GM12878 (cell line): ENCODE data around the gene SLC13A3. TPM values are rescaled to one million over a fixed set of nuclear protein-coding genes. Genes with fewer than 3 reads are reported as not detected.
A peak's percentile ranks its signal among the peaks of the same experiment; 100 is the strongest.

ENCODE experiments used
- BRCA1 ChIP-seq: IDR thresholded peaks from 2 replicates; pipeline ENCODE4 v1.6.1; 2011; ENCODE audit warnings: low read depth, low read length, improper control_type of control experiment
- HCFC1 ChIP-seq: fragments of 150-350 bp; IDR thresholded peaks from 2 replicates; pipeline ENCODE4 v1.6.1; 2014; ENCODE audit warnings: low read length
- LARP7 ChIP-seq: fragments of 450-650 bp; IDR thresholded peaks from 2 replicates; pipeline ENCODE4 v1.6.1; 2017; ENCODE audit warnings: mild to moderate bottlenecking
- MTA3 ChIP-seq: IDR thresholded peaks from 2 replicates; pipeline ENCODE4 v1.6.1; 2012; ENCODE audit warnings: low read length, inconsistent platforms, borderline replicate concordance
- MYB ChIP-seq: fragments of 150-350 bp; IDR thresholded peaks from 2 replicates; pipeline ENCODE4 v1.6.1; 2014; ENCODE audit warnings: mild to moderate bottlenecking, low read depth, low read length, borderline replicate concordance
- NBN ChIP-seq: fragments of 450-650 bp; IDR thresholded peaks from 2 replicates; pipeline ENCODE4 v1.6.1; 2016
- PAX5 ChIP-seq: IDR thresholded peaks from 2 replicates; pipeline ENCODE4 v1.6.1; 2011; ENCODE audit warnings: low read depth, low read length, borderline replicate concordance
- POLR2AphosphoS2 ChIP-seq: IDR thresholded peaks from 2 replicates; pipeline ENCODE4 v1.6.1; 2011; ENCODE audit warnings: low read depth, mild to moderate bottlenecking, low read length, improper control_type of control experiment, moderate library complexity
- RAD21 ChIP-seq: IDR thresholded peaks from 2 replicates; pipeline ENCODE4 v1.6.1; 2011; ENCODE audit warnings: mild to moderate bottlenecking, low read depth, low read length, moderate library complexity; ENCODE audit not compliant: insufficient read depth
- RBBP5 ChIP-seq: fragments of 200-600 bp; sonication (generic); conservative IDR thresholded peaks from 2 replicates; pipeline ENCODE4 v1.6.1; 2016
- TAF1 ChIP-seq: IDR thresholded peaks from 2 replicates; pipeline ENCODE4 v1.6.1; 2011; ENCODE audit warnings: mild to moderate bottlenecking, low read depth, low read length, borderline replicate concordance
- TCF3 ChIP-seq: IDR thresholded peaks from 2 replicates; pipeline ENCODE4 v1.6.1; 2012; ENCODE audit warnings: low read depth, mild to moderate bottlenecking, low read length, borderline replicate concordance; ENCODE audit not compliant: insufficient read depth
- polyA plus RNA-seq, 11 experiments: library from polyadenylated mRNA; depleted of rRNA in 4 of 11; unstranded in 6 of 11; stranded (reverse) in 5 of 11; fragments of >200 nt; fragmentation: Nextera tagmentation in 4 of 11; fragmentation: Illumina TruSeq in 1 of 11; extraction: Ambion mirVana in 4 of 11; extraction: Trizol in 1 of 11; gene quantifications; 1 replicate in 1 of 11; 2 replicates in 10 of 11; pipeline versions ENCODE4 v1.2.1 to v1.2.3, GENCODE V29; 2011 to 2016; ENCODE audit warnings: inconsistent platforms in 2 of 11, missing spikeins in 2 of 11, low read depth in 1 of 11
- total RNA-seq, 4 experiments: library from RNA; depleted of rRNA in 3 of 4; stranded (reverse); fragments of >200 nt in 3 of 4; fragmentation: Illumina TruSeq in 1 of 4; extraction: Trizol in 1 of 4; gene quantifications; 2 replicates each; pipeline versions ENCODE4 v1.2.1 to v1.2.3, GENCODE V29; 2013 to 2021
- TF ChIP-seq, protein P1 (sequence below), 3 experiments: IDR thresholded peaks in 2 of 3; conservative IDR thresholded peaks in 1 of 3; 2 replicates each; pipeline ENCODE4 v1.5.1; 2011; ENCODE audit warnings: low read depth in 3 of 3, low read length in 3 of 3, mild to moderate bottlenecking in 3 of 3, control low read depth in 2 of 3, moderate library complexity in 2 of 3, inconsistent platforms in 1 of 3, mixed read lengths in 1 of 3; ENCODE audit not compliant: control insufficient read depth in 2 of 3, insufficient read depth in 1 of 3; ENCODE audit errors: extremely low read depth in 1 of 3
- TF ChIP-seq, protein P2 (sequence below): fragments of 450-650 bp; formaldehyde crosslinking; IDR thresholded peaks from 2 replicates; pipeline ENCODE4 v1.4.0; 2022; ENCODE audit warnings: mild to moderate bottlenecking, moderate library complexity
- TF ChIP-seq, protein P3 (sequence below): fragments of 450-650 bp; IDR thresholded peaks from 2 replicates; pipeline ENCODE4 v1.6.1; 2016; ENCODE audit warnings: mild to moderate bottlenecking, moderate library complexity, borderline replicate concordance
- TF ChIP-seq, protein P4 (sequence below): fragments of 450-650 bp; IDR thresholded peaks from 2 replicates; pipeline ENCODE4 v1.6.1; 2014; ENCODE audit warnings: mild to moderate bottlenecking

Gene SLC13A3
- total and polyA plus RNA-seq, 10 of the 15 experiments (the other 5 are each of a cell fraction or from before 2014, with no cell fraction given), result 0.03 to 0.76 (median 0.07) TPM; not detected in 4

GRCh38 chr20:46512943-46513844, 138.1 kb downstream of the SLC13A3 start, which contains the start of gene ZNF334 (continued):
- TF ChIP-seq, protein P1, sequence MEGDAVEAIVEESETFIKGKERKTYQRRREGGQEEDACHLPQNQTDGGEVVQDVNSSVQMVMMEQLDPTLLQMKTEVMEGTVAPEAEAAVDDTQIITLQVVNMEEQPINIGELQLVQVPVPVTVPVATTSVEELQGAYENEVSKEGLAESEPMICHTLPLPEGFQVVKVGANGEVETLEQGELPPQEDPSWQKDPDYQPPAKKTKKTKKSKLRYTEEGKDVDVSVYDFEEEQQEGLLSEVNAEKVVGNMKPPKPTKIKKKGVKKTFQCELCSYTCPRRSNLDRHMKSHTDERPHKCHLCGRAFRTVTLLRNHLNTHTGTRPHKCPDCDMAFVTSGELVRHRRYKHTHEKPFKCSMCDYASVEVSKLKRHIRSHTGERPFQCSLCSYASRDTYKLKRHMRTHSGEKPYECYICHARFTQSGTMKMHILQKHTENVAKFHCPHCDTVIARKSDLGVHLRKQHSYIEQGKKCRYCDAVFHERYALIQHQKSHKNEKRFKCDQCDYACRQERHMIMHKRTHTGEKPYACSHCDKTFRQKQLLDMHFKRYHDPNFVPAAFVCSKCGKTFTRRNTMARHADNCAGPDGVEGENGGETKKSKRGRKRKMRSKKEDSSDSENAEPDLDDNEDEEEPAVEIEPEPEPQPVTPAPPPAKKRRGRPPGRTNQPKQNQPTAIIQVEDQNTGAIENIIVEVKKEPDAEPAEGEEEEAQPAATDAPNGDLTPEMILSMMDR (IDR thresholded peaks at IDR 0.05 in 2 of 3, conservative IDR thresholded peaks at IDR 0.05 in 1 of 3; ENCODE audit: control insufficient read depth in 2 of 3, extremely low read depth in 1 of 3, insufficient read depth in 1 of 3, low read depth in 3 of 3, low read length in 3 of 3), result no peak
- TF ChIP-seq RBBP5, result no peak
- no peak for TF ChIP-seq POLR2AphosphoS2
- no peak for TF ChIP-seq MYB
- TF ChIP-seq HCFC1, result no peak
- no peak for TF ChIP-seq TCF3
- TF ChIP-seq TAF1, result no peak
- no peak for TF ChIP-seq MTA3
- TF ChIP-seq PAX5, result no peak
- no peak for TF ChIP-seq BRCA1
- TF ChIP-seq, protein P2, sequence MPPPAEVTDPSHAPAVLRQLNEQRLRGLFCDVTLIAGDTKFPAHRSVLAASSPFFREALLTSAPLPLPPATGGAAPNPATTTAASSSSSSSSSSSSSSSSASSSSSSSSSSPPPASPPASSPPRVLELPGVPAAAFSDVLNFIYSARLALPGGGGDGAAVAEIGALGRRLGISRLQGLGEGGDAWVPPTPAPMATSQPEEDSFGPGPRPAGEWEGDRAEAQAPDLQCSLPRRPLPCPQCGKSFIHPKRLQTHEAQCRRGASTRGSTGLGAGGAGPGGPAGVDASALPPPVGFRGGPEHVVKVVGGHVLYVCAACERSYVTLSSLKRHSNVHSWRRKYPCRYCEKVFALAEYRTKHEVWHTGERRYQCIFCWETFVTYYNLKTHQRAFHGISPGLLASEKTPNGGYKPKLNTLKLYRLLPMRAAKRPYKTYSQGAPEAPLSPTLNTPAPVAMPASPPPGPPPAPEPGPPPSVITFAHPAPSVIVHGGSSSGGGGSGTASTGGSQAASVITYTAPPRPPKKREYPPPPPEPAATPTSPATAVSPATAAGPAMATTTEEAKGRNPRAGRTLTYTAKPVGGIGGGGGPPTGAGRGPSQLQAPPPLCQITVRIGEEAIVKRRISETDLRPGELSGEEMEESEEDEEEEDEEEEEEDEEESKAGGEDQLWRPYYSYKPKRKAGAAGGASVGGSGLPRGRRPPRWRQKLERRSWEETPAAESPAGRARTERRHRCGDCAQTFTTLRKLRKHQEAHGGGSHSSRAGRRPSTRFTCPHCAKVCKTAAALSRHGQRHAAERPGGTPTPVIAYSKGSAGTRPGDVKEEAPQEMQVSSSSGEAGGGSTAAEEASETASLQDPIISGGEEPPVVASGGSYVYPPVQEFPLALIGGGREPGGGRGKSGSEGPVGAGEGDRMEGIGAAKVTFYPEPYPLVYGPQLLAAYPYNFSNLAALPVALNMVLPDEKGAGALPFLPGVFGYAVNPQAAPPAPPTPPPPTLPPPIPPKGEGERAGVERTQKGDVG (CRISPR knock-in tag), result no peak
- TF ChIP-seq, protein P3, sequence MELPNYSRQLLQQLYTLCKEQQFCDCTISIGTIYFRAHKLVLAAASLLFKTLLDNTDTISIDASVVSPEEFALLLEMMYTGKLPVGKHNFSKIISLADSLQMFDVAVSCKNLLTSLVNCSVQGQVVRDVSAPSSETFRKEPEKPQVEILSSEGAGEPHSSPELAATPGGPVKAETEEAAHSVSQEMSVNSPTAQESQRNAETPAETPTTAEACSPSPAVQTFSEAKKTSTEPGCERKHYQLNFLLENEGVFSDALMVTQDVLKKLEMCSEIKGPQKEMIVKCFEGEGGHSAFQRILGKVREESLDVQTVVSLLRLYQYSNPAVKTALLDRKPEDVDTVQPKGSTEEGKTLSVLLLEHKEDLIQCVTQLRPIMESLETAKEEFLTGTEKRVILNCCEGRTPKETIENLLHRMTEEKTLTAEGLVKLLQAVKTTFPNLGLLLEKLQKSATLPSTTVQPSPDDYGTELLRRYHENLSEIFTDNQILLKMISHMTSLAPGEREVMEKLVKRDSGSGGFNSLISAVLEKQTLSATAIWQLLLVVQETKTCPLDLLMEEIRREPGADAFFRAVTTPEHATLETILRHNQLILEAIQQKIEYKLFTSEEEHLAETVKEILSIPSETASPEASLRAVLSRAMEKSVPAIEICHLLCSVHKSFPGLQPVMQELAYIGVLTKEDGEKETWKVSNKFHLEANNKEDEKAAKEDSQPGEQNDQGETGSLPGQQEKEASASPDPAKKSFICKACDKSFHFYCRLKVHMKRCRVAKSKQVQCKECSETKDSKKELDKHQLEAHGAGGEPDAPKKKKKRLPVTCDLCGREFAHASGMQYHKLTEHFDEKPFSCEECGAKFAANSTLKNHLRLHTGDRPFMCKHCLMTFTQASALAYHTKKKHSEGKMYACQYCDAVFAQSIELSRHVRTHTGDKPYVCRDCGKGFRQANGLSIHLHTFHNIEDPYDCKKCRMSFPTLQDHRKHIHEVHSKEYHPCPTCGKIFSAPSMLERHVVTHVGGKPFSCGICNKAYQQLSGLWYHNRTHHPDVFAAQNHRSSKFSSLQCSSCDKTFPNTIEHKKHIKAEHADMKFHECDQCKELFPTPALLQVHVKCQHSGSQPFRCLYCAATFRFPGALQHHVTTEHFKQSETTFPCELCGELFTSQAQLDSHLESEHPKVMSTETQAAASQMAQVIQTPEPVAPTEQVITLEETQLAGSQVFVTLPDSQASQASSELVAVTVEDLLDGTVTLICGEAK, result peak; percentile 49
- TF ChIP-seq, protein P4, sequence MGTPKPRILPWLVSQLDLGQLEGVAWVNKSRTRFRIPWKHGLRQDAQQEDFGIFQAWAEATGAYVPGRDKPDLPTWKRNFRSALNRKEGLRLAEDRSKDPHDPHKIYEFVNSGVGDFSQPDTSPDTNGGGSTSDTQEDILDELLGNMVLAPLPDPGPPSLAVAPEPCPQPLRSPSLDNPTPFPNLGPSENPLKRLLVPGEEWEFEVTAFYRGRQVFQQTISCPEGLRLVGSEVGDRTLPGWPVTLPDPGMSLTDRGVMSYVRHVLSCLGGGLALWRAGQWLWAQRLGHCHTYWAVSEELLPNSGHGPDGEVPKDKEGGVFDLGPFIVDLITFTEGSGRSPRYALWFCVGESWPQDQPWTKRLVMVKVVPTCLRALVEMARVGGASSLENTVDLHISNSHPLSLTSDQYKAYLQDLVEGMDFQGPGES, result no peak
- TF ChIP-seq LARP7, result no peak
- TF ChIP-seq NBN, result no peak
- no peak for TF ChIP-seq RAD21
